AG04449 (cell line): ENCODE data around the gene SRCAP.
A peak's percentile ranks its signal among the peaks of the same experiment; 100 is the strongest.

Source experiments
- CTCF ChIA-PET: fragments of 350-600 bp; formaldehyde crosslinking; extraction: SDS; loops from one replicate; lab custom pipeline; 2021; ENCODE audit warnings: antibody characterized with exemption; lab: Yijun Ruan, JAX
- POLR2A ChIA-PET: fragments of 400-600, 350-600 bp; formaldehyde crosslinking; extraction: SDS; loops from one replicate; lab custom pipeline; 2020; ENCODE audit warnings: antibody characterized with exemption, inconsistent platforms; lab: Yijun Ruan, JAX
- DNase-seq: peaks from one replicate; pipeline ENCODE4 v3.0.0-alpha.2; 2010; ENCODE audit warnings: low read depth, low spot score
- H3K4me3 ChIP-seq: 2 replicates; pipeline ENCODE4 v1.5.1; 2011; ENCODE audit warnings: low read depth, mild to moderate bottlenecking, control low read depth, low read length
- TF ChIP-seq, protein P1 (sequence below): IDR thresholded peaks from one replicate; pipeline ENCODE4 v1.5.1; 2011; ENCODE audit warnings: mild to moderate bottlenecking, moderate library complexity, low read length, control low read depth, inconsistent platforms; ENCODE audit not compliant: insufficient read depth; ENCODE audit errors: missing control alignments

The SRCAP gene

GRCh38 chr16:30740364-30741251 is 41.6 kb downstream of the SRCAP start:
- CTCF ChIA-PET = interaction anchor here (0.9 kb wide), 1 partner anchor 11 kb away, joined by 4 read pairs; no protein-coding TSS in a partner anchor
- POLR2A ChIA-PET = no interaction called here
- TF ChIP-seq, protein P1, sequence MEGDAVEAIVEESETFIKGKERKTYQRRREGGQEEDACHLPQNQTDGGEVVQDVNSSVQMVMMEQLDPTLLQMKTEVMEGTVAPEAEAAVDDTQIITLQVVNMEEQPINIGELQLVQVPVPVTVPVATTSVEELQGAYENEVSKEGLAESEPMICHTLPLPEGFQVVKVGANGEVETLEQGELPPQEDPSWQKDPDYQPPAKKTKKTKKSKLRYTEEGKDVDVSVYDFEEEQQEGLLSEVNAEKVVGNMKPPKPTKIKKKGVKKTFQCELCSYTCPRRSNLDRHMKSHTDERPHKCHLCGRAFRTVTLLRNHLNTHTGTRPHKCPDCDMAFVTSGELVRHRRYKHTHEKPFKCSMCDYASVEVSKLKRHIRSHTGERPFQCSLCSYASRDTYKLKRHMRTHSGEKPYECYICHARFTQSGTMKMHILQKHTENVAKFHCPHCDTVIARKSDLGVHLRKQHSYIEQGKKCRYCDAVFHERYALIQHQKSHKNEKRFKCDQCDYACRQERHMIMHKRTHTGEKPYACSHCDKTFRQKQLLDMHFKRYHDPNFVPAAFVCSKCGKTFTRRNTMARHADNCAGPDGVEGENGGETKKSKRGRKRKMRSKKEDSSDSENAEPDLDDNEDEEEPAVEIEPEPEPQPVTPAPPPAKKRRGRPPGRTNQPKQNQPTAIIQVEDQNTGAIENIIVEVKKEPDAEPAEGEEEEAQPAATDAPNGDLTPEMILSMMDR = no peak
- no peak for DNase-seq
- no peak overlapping the region for H3K4me3 ChIP-seq

DNA sequence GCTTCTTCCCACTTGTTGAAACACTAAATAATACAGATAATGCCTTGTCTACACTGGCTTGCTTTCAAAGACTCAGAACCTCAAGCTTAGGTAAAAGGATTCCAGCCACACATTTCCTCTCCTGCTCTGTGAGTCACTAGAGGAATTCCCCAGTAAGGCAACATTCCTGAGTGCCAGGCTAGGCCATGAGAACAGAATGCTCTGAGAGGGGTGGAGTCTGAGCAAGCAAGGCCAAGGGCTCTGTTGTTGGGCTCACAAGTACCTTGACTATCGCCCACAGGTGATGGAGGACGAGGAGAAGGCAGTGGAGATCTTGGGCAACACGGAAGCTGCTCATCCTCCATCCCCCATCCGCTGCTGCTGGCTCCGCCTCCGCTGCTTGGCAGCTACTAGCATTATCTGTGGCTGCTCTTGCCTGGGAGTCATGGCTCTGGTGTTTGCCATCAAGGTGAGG is 42.5 kb downstream of the SRCAP start:
- ChIA-PET POLR2A (no interaction called here), CTCF (interaction anchor here (0.9 kb wide), 1 partner anchor 12 kb away, joined by 4 read pairs; no protein-coding TSS in a partner anchor)
- TF ChIP-seq, protein P1 = no peak
- H3K4me3 ChIP-seq = no peak overlapping the region
- peak; percentile 63 for DNase-seq

DNA sequence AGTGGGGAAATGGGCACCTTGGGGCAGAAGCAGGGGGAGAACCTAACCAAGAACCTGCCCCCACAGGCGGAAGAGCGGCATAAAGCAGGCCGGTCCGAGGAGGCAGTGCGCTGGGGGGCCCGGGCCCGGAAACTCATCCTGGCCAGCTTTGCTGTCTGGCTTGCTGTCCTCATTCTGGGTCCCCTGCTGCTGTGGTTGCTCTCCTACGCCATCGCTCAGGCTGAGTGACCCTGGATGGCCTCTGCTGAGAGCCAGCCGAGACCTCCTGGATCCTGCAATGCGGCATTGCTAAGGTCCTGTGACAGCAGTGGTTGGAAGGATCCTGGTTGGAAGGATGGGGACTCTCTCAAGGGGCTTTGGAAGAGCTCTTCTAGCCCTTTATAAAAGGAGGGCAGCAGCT is 44.7 kb downstream of the SRCAP start:
- ChIA-PET POLR2A (no interaction called here), CTCF (interaction anchor here (0.9 kb wide), 1 partner anchor 26 kb away, joined by 3 read pairs; no protein-coding TSS in a partner anchor)
- no peak overlapping the region for H3K4me3 ChIP-seq
- no peak for DNase-seq
- TF ChIP-seq, protein P1 = no peak

DNA sequence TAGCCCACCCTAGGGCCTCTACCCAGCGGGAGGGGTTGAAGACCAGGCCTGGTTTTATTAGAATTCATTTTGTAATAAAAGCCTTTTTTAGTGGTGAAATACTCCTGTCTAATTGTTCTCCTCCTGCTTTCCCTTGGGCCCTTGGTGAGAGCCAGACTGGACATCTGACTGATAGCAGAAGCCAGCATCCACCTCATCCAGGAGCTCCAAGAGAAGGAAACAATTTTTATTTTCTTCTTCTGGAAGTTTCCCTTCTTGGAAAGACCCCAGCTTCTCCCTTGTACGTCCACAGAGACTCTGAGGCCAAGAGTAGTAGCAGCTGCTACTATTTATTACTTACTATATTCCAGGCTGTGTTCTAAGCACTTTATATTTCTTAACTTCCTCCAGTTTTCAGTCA is 45.2 kb downstream of the SRCAP start:
- no peak for DNase-seq
- no peak overlapping the region for H3K4me3 ChIP-seq
- ChIA-PET CTCF (interaction anchor here (0.9 kb wide), 1 partner anchor 25 kb away, joined by 3 read pairs; no protein-coding TSS in a partner anchor), POLR2A (no interaction called here)
- TF ChIP-seq, protein P1 = no peak

GRCh38 chr16:30745082-30745481 is 46.1 kb downstream of the SRCAP start:
- POLR2A ChIA-PET = no interaction called here
- TF ChIP-seq, protein P1 = no peak
- CTCF ChIA-PET = no interaction called here
- no peak for DNase-seq
- H3K4me3 ChIP-seq = no peak overlapping the region

GRCh38 chr16:30746638-30747175 is 47.7 kb downstream of the SRCAP start:
- no peak overlapping the region for H3K4me3 ChIP-seq
- POLR2A ChIA-PET = interaction anchor here (0.9 kb wide), 1 partner anchor 22 kb away, joined by 3 read pairs; no protein-coding TSS in a partner anchor
- TF ChIP-seq, protein P1 = no peak
- CTCF ChIA-PET = interaction anchor here (0.6 to 1.4 kb wide), 2 partner anchors 15 to 21 kb away, joined by 3 read pairs; no protein-coding TSS in a partner anchor
- DNase-seq = no peak
